Duodenal mucosa (tissue), 2 donors: ENCODE results near the gene INO80D.
A peak's percentile ranks its signal among the peaks of the same experiment; 100 is the strongest.
"Not testable (repeated sequence)": the region's sequence is repeated elsewhere in the genome, so short reads cannot be mapped to it uniquely, and the experiment has no call there.

Source experiments
- H3K27ac ChIP-seq: one replicate; pipeline ENCODE4 v1.7.0; 2013; ENCODE audit warnings: low read depth, low read length
- H3K27me3 ChIP-seq, 2 donors: one replicate each; pipeline ENCODE4 v1.7.0; 2013; ENCODE audit warnings: low read length in 2 of 2, control low read depth in 1 of 2; ENCODE audit not compliant: insufficient read depth in 2 of 2, control insufficient read depth in 1 of 2
- H3K36me3 ChIP-seq, 2 donors: one replicate each; pipeline ENCODE4 v1.7.0; 2013; ENCODE audit warnings: low read length in 2 of 2, control low read depth in 1 of 2; ENCODE audit not compliant: insufficient read depth in 2 of 2, control insufficient read depth in 1 of 2
- H3K4me1 ChIP-seq, 2 donors: one replicate each; pipeline ENCODE4 v1.7.0; 2013; ENCODE audit warnings: low read length in 2 of 2, control low read depth in 1 of 2; ENCODE audit not compliant: insufficient read depth in 2 of 2, control insufficient read depth in 1 of 2
- H3K4me3 ChIP-seq, 2 donors: one replicate each; pipeline ENCODE4 v1.7.0; 2013; ENCODE audit warnings: low read length in 2 of 2, low read depth in 1 of 2
- H3K9ac ChIP-seq, 2 donors: one replicate each; pipeline ENCODE4 v1.7.0; 2013; ENCODE audit warnings: low read length in 2 of 2, low read depth in 1 of 2
- H3K9me3 ChIP-seq, 2 donors: one replicate each; pipeline ENCODE4 v1.7.0; 2013; ENCODE audit warnings: low read length in 2 of 2, control low read depth in 1 of 2; ENCODE audit not compliant: control insufficient read depth in 1 of 2

Gene INO80D

GRCh38 chr2:205986334-205986733, 99.6 kb downstream of the INO80D start:
- H3K9me3 ChIP-seq, H3K36me3 ChIP-seq, H3K9ac ChIP-seq, H3K27ac ChIP-seq, H3K27me3 ChIP-seq, H3K4me3 ChIP-seq: not testable (repeated sequence)
- peaks cover 11 to 14% of the 10 kb centered on the region in 2 donors for H3K4me1 ChIP-seq

GRCh38 chr2:205984381-205984780, 101.6 kb downstream of the INO80D start:
- Histone ChIP-seq H3K4me1 (peaks cover 14 to 15% of the 10 kb centered on the region in 2 donors), H3K27me3 (no peaks in the 10 kb centered on the region), H3K9ac (no peak overlapping the region), H3K9me3 (no peaks in the 10 kb centered on the region), H3K36me3 (no peaks in the 10 kb centered on the region), H3K4me3 (no peak overlapping the region), H3K27ac (no peak overlapping the region)

- H3K9ac ChIP-seq, result no peak overlapping the region
- no peak overlapping the region for H3K4me3 ChIP-seq
- no peaks in the 10 kb centered on the region for H3K36me3 ChIP-seq
- H3K4me1 ChIP-seq, result peaks cover 14 to 15% of the 10 kb centered on the region in 2 donors
- H3K27ac ChIP-seq, result no peak overlapping the region
- H3K27me3 ChIP-seq, result no peaks in the 10 kb centered on the region
- no peaks in the 10 kb centered on the region for H3K9me3 ChIP-seq
Observed at GRCh38 chr2:205982776-205983327, 103.1 kb downstream of the INO80D start.

- H3K9me3 ChIP-seq, H3K36me3 ChIP-seq, H3K27ac ChIP-seq, H3K4me3 ChIP-seq, H3K27me3 ChIP-seq, H3K9ac ChIP-seq: not testable (repeated sequence)
- H3K4me1 ChIP-seq, result peaks cover 12 to 16% of the 10 kb centered on the region in 2 donors
Observed at GRCh38 chr2:205978728-205979127, 107.2 kb downstream of the INO80D start.

GRCh38 chr2:205977699-205978098, 108.3 kb downstream of the INO80D start:
- H3K27ac ChIP-seq, H3K9me3 ChIP-seq, H3K9ac ChIP-seq, H3K27me3 ChIP-seq, H3K36me3 ChIP-seq, H3K4me3 ChIP-seq: not testable (repeated sequence)
- peaks cover 12 to 16% of the 10 kb centered on the region in 2 donors for H3K4me1 ChIP-seq

- not testable (repeated sequence) for H3K27ac ChIP-seq, H3K36me3 ChIP-seq, H3K27me3 ChIP-seq, H3K9me3 ChIP-seq, H3K9ac ChIP-seq, H3K4me3 ChIP-seq
- H3K4me1 ChIP-seq, result peaks cover 12 to 17% of the 10 kb centered on the region in 2 donors
Observed at GRCh38 chr2:205976934-205977659, 108.9 kb downstream of the INO80D start.

- H3K27ac ChIP-seq, result peak overlapping the region; percentile 34
- no peaks in the 10 kb centered on the region for H3K9me3 ChIP-seq
- H3K4me3 ChIP-seq, result no peak overlapping the region
- H3K9ac ChIP-seq, result no peak overlapping the region
- no peaks in the 10 kb centered on the region for H3K27me3 ChIP-seq
- H3K4me1 ChIP-seq, result peaks cover 12 to 21% of the 10 kb centered on the region in 2 donors
- no peaks in the 10 kb centered on the region for H3K36me3 ChIP-seq
Observed at GRCh38 chr2:205976120-205976814, 109.7 kb downstream of the INO80D start.

GRCh38 chr2:205975082-205975949, 110.7 kb downstream of the INO80D start:
- Histone ChIP-seq H3K4me1 (peaks cover 12 to 21% of the 10 kb centered on the region in 2 donors), H3K4me3 (peak overlapping the region in 1 of 2 donors; percentile 42), H3K27me3 (no peaks in the 10 kb centered on the region), H3K27ac (peak overlapping the region; percentile 53), H3K9me3 (no peaks in the 10 kb centered on the region), H3K9ac (no peak overlapping the region), H3K36me3 (no peaks in the 10 kb centered on the region)

- Histone ChIP-seq H3K27me3 (no peaks in the 10 kb centered on the region), H3K4me1 (peaks cover 12 to 17% of the 10 kb centered on the region in 2 donors), H3K9ac (no peak overlapping the region), H3K27ac (no peak overlapping the region), H3K36me3 (no peaks in the 10 kb centered on the region), H3K9me3 (no peaks in the 10 kb centered on the region), H3K4me3 (no peak overlapping the region)
Observed at GRCh38 chr2:205972113-205972512, 113.9 kb downstream of the INO80D start.
